ENCODE measurements around the gene FAAH2.
"Not testable (repeated sequence)": the region's sequence is repeated elsewhere in the genome, so short reads cannot be mapped to it uniquely, and the experiment has no call there.

Gene FAAH2

DNA sequence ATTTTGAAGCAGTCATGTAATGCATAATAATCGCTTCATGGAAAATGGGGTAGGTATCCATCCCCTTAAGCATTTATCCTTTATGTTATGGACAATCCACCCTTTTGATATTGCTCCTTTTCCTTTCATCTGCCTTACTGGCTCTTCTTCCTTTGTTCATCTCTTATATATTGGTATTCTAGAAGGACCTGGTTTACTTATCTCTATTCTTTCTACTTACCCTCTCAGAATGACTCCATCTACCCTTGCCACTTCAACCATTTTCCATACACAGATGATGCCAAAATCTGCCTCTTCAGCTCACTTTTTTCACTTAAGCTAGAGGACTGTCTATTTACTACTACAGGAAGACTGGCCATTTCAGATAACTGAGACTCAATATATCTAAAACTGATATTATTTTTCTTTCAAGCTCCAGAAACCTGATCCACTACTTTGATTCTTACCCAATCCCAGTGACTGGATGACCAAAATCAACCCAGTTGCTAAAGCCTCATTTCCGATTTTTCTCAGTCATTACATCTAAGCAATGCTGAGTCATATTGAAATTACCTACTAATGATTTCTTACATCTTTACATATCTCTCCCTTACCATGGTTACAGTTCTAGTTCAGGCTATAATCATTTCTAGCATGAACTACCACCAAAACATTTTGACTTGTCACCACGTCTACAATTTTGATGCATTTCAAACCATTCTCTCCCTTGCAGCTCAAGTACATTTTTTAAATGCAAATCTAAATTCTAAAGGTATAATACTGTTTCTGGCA is 93.7 kb downstream of the FAAH2 start:
- no peak overlapping the region for H3K27ac ChIP-seq (ENCODE audit: low read depth, low read length)
- H3K36me3 ChIP-seq (ENCODE audit: control insufficient read depth, insufficient read depth, low read length) = 0 out of 2 replicates have a peak, but pooled peaks cover 2% of the 10 kb centered on the region
- no peak overlapping the region for H3K9ac ChIP-seq (ENCODE audit: low read length)
- no peaks in the 10 kb centered on the region for H3K9me3 ChIP-seq (ENCODE audit: control insufficient read depth, insufficient read depth, low read depth, low read length)
- no peak overlapping the region for H3K4me3 ChIP-seq (ENCODE audit: low read depth, low read length)
- H3K27me3 ChIP-seq (ENCODE audit: control insufficient read depth, insufficient read depth, low read length) = no peaks in the 10 kb centered on the region
- no peaks in the 10 kb centered on the region for H3K4me1 ChIP-seq (ENCODE audit: control insufficient read depth, insufficient read depth, low read length)

DNA sequence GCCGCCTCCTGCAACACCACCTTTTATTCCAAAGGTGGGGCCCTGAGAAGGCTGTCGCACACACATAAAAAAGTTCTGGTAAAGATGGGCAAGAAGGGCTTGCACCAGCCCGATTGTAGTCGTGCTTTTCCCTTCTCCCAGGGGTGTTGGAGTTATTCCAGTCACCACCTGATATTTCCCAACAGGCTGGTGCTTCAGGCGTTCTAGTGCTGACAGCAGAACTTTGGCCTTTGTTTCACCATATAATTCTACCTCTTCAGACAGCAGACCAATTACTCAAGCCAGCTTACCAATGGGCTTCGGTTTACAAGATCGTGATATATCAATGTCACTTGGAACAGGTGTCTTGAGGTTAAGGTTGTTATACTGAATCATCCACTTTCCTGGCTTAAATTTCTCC is 107.7 kb downstream of the FAAH2 start:
- H3K4me1 ChIP-seq (ENCODE audit: control insufficient read depth, insufficient read depth, low read length); H3K27me3 ChIP-seq (ENCODE audit: control insufficient read depth, insufficient read depth, low read length); H3K27ac ChIP-seq (ENCODE audit: low read depth, low read length); H3K36me3 ChIP-seq (ENCODE audit: control insufficient read depth, insufficient read depth, low read length); H3K9ac ChIP-seq (ENCODE audit: low read length); H3K4me3 ChIP-seq (ENCODE audit: low read depth, low read length): not testable (repeated sequence)
- peaks cover 13% of the 10 kb centered on the region for H3K9me3 ChIP-seq (ENCODE audit: control insufficient read depth, insufficient read depth, low read depth, low read length)

DNA sequence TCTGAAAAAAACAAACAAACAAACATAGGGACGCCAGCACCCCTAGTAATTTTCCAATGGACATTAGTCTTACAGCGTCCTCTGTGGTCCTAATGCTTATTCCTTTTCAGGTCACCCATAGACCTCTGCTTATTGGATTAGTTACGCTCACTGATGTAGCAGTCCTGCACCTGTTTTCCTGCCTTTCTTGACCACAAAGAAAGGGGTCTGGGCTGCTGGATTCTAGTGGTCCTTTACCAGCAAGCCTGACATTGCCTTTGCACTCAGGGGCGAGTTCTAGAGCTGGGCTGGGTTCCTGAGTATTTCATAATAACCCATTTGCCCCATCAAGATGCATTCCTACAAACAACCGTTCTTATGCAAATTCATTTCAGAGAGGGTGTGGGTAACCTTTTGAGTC is 116.7 kb downstream of the FAAH2 start:
- H3K4me1 ChIP-seq (ENCODE audit: control insufficient read depth, insufficient read depth, low read length); H3K9ac ChIP-seq (ENCODE audit: low read length); H3K27ac ChIP-seq (ENCODE audit: low read depth, low read length); H3K36me3 ChIP-seq (ENCODE audit: control insufficient read depth, insufficient read depth, low read length); H3K4me3 ChIP-seq (ENCODE audit: low read depth, low read length); H3K27me3 ChIP-seq (ENCODE audit: control insufficient read depth, insufficient read depth, low read length): not testable (repeated sequence)
- H3K9me3 ChIP-seq (ENCODE audit: control insufficient read depth, insufficient read depth, low read depth, low read length) = peaks cover 18% of the 10 kb centered on the region

DNA sequence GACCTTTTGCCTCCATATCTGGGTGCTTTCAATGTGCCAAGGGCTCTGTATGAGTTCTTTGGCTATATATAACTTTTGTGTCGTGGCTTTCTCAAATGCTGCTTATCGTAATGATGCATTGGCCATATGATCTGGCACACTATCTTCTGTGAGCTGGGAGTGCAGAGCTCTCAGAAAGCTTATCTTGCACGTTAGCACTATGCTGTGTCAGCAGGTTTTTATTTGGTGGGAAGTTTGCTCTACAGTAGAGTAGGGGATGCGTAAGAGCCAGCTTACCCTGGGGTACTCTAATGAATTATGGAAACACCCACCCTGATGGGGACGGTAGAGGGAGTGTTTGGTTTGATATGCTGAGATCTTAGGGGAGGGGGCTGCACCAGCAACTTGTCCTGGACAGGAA is 119.6 kb downstream of the FAAH2 start:
- H3K36me3 ChIP-seq (ENCODE audit: control insufficient read depth, insufficient read depth, low read length) = no peaks in the 10 kb centered on the region
- H3K27ac ChIP-seq (ENCODE audit: low read depth, low read length) = no peak overlapping the region
- H3K4me3 ChIP-seq (ENCODE audit: low read depth, low read length) = no peak overlapping the region
- no peak overlapping the region for H3K9ac ChIP-seq (ENCODE audit: low read length)
- H3K4me1 ChIP-seq (ENCODE audit: control insufficient read depth, insufficient read depth, low read length) = peaks cover 7% of the 10 kb centered on the region; the same call in 1 of the 2 replicates
- H3K27me3 ChIP-seq (ENCODE audit: control insufficient read depth, insufficient read depth, low read length) = no peaks in the 10 kb centered on the region
- peaks cover 22% of the 10 kb centered on the region for H3K9me3 ChIP-seq (ENCODE audit: control insufficient read depth, insufficient read depth, low read depth, low read length)

DNA sequence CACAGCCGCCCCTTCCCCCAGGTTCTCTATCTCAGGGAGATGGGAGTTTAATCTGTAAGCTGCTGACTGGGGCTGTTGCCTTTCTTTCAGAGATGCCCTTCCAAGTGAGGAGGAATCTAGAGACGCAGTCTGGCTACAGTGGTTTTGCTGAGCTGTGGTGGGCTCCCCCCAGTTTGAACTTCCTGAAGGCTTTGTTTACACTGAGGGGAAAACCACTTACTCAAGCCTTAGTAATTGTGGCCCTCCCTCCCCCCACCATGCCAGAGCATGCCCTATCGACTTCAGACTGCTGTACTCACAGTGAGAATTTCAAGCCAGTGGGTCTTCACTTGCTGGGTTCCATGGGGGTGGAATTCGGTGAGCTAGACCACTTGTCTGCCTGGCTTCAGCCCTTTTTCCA is 131.3 kb downstream of the FAAH2 start:
- Histone ChIP-seq H3K9ac (ENCODE audit: low read length) (no peak overlapping the region), H3K27me3 (ENCODE audit: control insufficient read depth, insufficient read depth, low read length) (no peaks in the 10 kb centered on the region), H3K9me3 (ENCODE audit: control insufficient read depth, insufficient read depth, low read depth, low read length) (peaks cover 12% of the 10 kb centered on the region; the same call in 1 of the 2 replicates), H3K36me3 (ENCODE audit: control insufficient read depth, insufficient read depth, low read length) (no peaks in the 10 kb centered on the region), H3K27ac (ENCODE audit: low read depth, low read length) (no peak overlapping the region), H3K4me1 (ENCODE audit: control insufficient read depth, insufficient read depth, low read length) (peaks cover 4% of the 10 kb centered on the region; the same call in 1 of the 2 replicates), H3K4me3 (ENCODE audit: low read depth, low read length) (no peak overlapping the region)

DNA sequence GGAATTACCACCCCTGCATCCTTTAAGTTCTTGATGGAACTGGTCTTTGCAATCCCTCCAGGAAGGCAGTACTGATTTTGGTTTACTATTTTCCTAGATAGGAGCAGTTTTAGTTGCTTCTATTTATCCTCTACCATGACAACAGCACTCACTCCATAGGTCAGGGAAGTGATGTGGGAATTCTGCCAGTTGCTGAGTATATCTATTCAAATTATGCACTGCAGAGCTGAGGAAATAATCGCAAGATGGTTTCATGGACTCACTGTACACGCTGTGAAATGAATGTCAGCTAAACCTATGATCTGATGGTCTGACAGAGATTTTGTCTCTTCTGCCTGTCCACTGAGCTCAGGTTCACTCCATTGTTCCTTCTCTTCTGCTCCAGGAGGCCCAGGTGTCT is 135.8 kb downstream of the FAAH2 start:
- Histone ChIP-seq H3K9me3 (ENCODE audit: control insufficient read depth, insufficient read depth, low read depth, low read length) (peaks cover 18% of the 10 kb centered on the region; the same call in 1 of the 2 replicates), H3K4me3 (ENCODE audit: low read depth, low read length) (no peak overlapping the region), H3K36me3 (ENCODE audit: control insufficient read depth, insufficient read depth, low read length) (no peaks in the 10 kb centered on the region), H3K27me3 (ENCODE audit: control insufficient read depth, insufficient read depth, low read length) (no peaks in the 10 kb centered on the region), H3K9ac (ENCODE audit: low read length) (no peak overlapping the region), H3K27ac (ENCODE audit: low read depth, low read length) (no peak overlapping the region), H3K4me1 (ENCODE audit: control insufficient read depth, insufficient read depth, low read length) (peaks cover 4% of the 10 kb centered on the region; the same call in 1 of the 2 replicates)

DNA sequence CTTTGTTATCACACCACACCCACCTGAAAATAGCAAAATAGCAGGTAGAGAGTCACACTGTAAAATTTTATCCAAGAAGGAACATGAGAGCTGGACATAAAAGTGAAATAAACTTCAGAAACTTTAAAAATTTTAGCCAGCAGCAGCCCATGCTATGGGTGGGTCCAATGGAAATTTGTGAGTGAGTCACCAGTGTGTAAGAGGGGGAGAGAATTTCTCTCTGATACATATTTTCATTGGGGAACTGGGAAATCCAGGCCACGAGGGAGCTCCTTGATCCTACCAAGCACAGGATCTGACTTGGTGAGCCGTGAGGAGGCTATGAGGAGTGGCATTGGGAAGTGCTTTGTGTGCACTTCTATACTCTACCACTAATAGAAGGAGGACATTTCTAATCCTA is 136.3 kb downstream of the FAAH2 start:
- H3K27ac ChIP-seq (ENCODE audit: low read depth, low read length) = no peak overlapping the region
- no peak overlapping the region for H3K9ac ChIP-seq (ENCODE audit: low read length)
- peaks cover 14% of the 10 kb centered on the region; the same call in 1 of the 2 replicates for H3K9me3 ChIP-seq (ENCODE audit: control insufficient read depth, insufficient read depth, low read depth, low read length)
- no peaks in the 10 kb centered on the region for H3K36me3 ChIP-seq (ENCODE audit: control insufficient read depth, insufficient read depth, low read length)
- no peak overlapping the region for H3K4me3 ChIP-seq (ENCODE audit: low read depth, low read length)
- H3K4me1 ChIP-seq (ENCODE audit: control insufficient read depth, insufficient read depth, low read length) = peaks cover 2% of the 10 kb centered on the region; the same call in 1 of the 2 replicates
- no peaks in the 10 kb centered on the region for H3K27me3 ChIP-seq (ENCODE audit: control insufficient read depth, insufficient read depth, low read length)

DNA sequence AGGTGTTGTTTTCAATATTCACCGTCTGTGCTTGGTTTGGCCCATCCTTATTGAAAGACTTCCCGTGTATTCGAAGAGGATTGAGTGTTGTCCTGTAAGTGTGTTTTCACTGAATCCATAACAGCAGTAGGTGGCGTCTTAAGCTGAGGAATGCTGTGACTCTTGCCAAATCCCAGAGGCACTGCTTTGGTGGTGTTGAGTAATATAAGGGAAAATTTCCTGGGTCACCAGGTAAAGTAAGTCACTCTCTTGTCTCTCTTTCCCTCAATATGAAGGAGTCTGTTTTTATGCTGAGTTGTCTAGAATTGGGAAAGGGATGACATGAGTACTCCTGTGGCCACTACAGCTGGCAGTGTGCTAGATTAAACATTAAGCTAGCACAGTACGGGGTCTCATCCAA is 158.6 kb downstream of the FAAH2 start:
- no peaks in the 10 kb centered on the region; the same call in 1 of the 2 replicates for H3K4me1 ChIP-seq (ENCODE audit: control insufficient read depth, insufficient read depth, low read length)
- no peak overlapping the region for H3K27ac ChIP-seq (ENCODE audit: low read depth, low read length)
- no peak overlapping the region for H3K4me3 ChIP-seq (ENCODE audit: low read depth, low read length)
- H3K27me3 ChIP-seq (ENCODE audit: control insufficient read depth, insufficient read depth, low read length) = no peaks in the 10 kb centered on the region
- peaks cover 51% of the 10 kb centered on the region for H3K9me3 ChIP-seq (ENCODE audit: control insufficient read depth, insufficient read depth, low read depth, low read length)
- no peak overlapping the region for H3K9ac ChIP-seq (ENCODE audit: low read length)
- H3K36me3 ChIP-seq (ENCODE audit: control insufficient read depth, insufficient read depth, low read length) = peaks cover 31% of the 10 kb centered on the region

DNA sequence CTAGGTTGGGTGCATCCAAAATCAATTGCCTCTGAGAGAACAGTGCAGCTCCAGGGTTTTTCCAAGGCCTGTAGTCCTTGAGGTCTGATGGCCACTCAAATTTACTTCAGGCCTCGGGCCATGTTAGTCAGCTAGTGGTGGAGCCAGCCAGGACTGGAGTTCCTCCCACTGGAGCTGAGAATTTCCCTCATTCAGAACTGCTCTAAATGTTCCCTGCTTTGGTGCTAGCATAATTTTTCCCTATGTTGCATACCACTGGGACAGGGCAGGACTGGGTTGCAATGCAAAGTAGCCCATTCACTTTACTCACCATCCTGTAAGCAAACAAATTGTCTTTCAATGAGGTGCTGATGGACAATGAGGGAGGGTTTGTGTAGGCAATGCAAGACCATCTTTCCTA is 159.3 kb downstream of the FAAH2 start:
- Histone ChIP-seq H3K9me3 (ENCODE audit: control insufficient read depth, insufficient read depth, low read depth, low read length) (peaks cover 51% of the 10 kb centered on the region), H3K4me3 (ENCODE audit: low read depth, low read length) (no peak overlapping the region), H3K9ac (ENCODE audit: low read length) (no peak overlapping the region), H3K36me3 (ENCODE audit: control insufficient read depth, insufficient read depth, low read length) (peaks cover 31% of the 10 kb centered on the region), H3K4me1 (ENCODE audit: control insufficient read depth, insufficient read depth, low read length) (no peaks in the 10 kb centered on the region; the same call in 1 of the 2 replicates), H3K27ac (ENCODE audit: low read depth, low read length) (no peak overlapping the region), H3K27me3 (ENCODE audit: control insufficient read depth, insufficient read depth, low read length) (no peaks in the 10 kb centered on the region)

DNA sequence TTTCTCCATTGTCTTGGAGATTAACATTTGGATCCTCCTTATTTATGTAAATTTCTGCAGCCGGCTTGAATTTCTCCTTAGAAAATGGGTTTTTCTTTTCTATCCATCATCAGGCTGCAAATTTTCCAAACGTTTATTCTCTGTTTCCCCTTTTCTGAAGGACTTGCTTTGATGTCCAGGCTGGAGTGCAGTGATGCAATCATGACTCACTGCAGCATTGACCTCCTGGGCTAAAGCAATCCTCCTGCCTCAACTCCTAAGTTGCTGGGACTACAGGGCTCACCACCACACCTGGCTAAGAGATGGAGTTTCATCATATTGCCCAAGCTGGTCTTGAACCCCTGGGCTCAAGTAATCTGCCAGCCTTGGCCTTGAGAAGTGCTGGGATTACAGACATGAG is 161.3 kb downstream of the FAAH2 start:
- no peak overlapping the region for H3K4me3 ChIP-seq (ENCODE audit: low read depth, low read length)
- H3K27ac ChIP-seq (ENCODE audit: low read depth, low read length) = no peak overlapping the region
- H3K9me3 ChIP-seq (ENCODE audit: control insufficient read depth, insufficient read depth, low read depth, low read length) = peaks cover 62% of the 10 kb centered on the region
- H3K36me3 ChIP-seq (ENCODE audit: control insufficient read depth, insufficient read depth, low read length) = peaks cover 44% of the 10 kb centered on the region
- no peaks in the 10 kb centered on the region for H3K27me3 ChIP-seq (ENCODE audit: control insufficient read depth, insufficient read depth, low read length)
- H3K4me1 ChIP-seq (ENCODE audit: control insufficient read depth, insufficient read depth, low read length) = no peaks in the 10 kb centered on the region; the same call in 1 of the 2 replicates
- H3K9ac ChIP-seq (ENCODE audit: low read length) = no peak overlapping the region

DNA sequence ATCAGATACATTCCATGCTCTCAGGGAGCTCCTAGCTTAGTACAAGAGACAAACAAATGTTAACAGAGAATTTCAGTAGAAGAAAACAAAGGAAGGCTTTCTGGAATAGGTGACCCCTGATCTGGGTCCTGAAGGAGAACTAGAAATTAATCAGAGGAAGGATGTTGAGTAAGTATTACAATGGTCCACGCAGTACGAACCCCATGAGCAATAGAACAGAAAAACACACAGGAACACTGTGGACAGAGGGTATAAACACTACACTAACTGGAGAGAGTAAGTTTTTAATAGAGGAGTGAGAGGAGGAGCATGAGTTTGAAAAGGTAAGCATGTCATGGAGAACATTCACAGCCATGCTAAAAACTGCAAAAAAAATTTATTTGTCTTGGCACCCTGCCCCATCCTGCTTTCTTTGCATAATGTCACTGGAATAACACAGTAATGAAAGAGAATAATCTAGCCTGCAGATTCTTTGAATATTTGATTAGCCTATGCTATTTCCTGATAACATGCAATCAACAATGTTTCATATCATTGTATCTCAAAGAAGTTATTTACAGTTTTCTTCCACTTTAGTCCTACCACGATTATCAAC is 165.0 kb downstream of the FAAH2 start:
- Histone ChIP-seq H3K27me3 (ENCODE audit: control insufficient read depth, insufficient read depth, low read length) (no peaks in the 10 kb centered on the region), H3K4me1 (ENCODE audit: control insufficient read depth, insufficient read depth, low read length) (no peaks in the 10 kb centered on the region), H3K36me3 (ENCODE audit: control insufficient read depth, insufficient read depth, low read length) (peaks cover 35% of the 10 kb centered on the region), H3K9ac (ENCODE audit: low read length) (no peak overlapping the region), H3K9me3 (ENCODE audit: control insufficient read depth, insufficient read depth, low read depth, low read length) (peaks cover 70% of the 10 kb centered on the region), H3K4me3 (ENCODE audit: low read depth, low read length) (no peak overlapping the region), H3K27ac (ENCODE audit: low read depth, low read length) (no peak overlapping the region)

Data from HUES6 (cell line).